OCI-LY1 (cell line): ENCODE results near the gene PCED1B.

Experiments
- CTCF ChIP-seq: fragments of 200-600 bp; sonication (generic), shearing (Covaris generic); IDR thresholded peaks from 2 replicates; pipeline ENCODE4 v1.5.1; 2017; ENCODE audit warnings: mild to moderate bottlenecking, antibody characterized with exemption, low read length, moderate library complexity, mixed read lengths
- EZH2 ChIP-seq: fragments of 200-600 bp; sonication (generic), shearing (Covaris generic); IDR thresholded peaks from 2 replicates; pipeline ENCODE4 v1.8.0; 2017; ENCODE audit warnings: borderline replicate concordance, mixed run types, mild to moderate bottlenecking, antibody characterized with exemption, low read length, moderate library complexity, mixed read lengths

- no peak for TF ChIP-seq CTCF
- no peak for TF ChIP-seq EZH2
Observed at GRCh38 chr12:47135578-47135977, 56.2 kb downstream of the PCED1B start.
